ENCODE data around the gene PCDHB11.
"Not testable (repeated sequence)": the region's sequence is repeated elsewhere in the genome, so short reads cannot be mapped to it uniquely, and the experiment has no call there.

- TF ChIP-seq POLR2A (IDR thresholded peaks at IDR 0.05); POLR2AphosphoS5 (IDR thresholded peaks at IDR 0.05); CTCF (IDR thresholded peaks at IDR 0.05 in 8 of 11, conservative IDR thresholded peaks at IDR 0.05 in 3 of 11): not testable (repeated sequence)
Measured at GRCh38 chr5:141177577-141178191, 21.7 kb upstream of the PCDHB11 start, which contains the start of gene PCDHB8.

Data from spleen (tissue), 7 donors.